Esophagus (tissue), 2 donors: ENCODE measurements around the gene LRRC71. TPM values are rescaled to one million over a fixed set of nuclear protein-coding genes. Genes with fewer than 3 reads are reported as not detected.
A peak's percentile ranks its signal among the peaks of the same experiment; 100 is the strongest.

Experiments
- H3K27ac ChIP-seq, 2 donors: one replicate each; pipeline ENCODE4 v1.5.1; 2013; ENCODE audit warnings: low read depth in 2 of 2, mild to moderate bottlenecking in 2 of 2, inconsistent platforms in 1 of 2, low read length in 1 of 2, moderate library complexity in 1 of 2
- H3K27me3 ChIP-seq, 2 donors: one replicate each; pipeline ENCODE4 v1.6.1; 2013; ENCODE audit warnings: low read length in 2 of 2, control low read depth in 1 of 2, mild to moderate bottlenecking in 1 of 2; ENCODE audit not compliant: insufficient read depth in 2 of 2, control insufficient read depth in 1 of 2
- H3K36me3 ChIP-seq, 2 donors: one replicate each; pipeline ENCODE4 v1.6.1; 2013; ENCODE audit warnings: low read length in 1 of 2; ENCODE audit not compliant: control insufficient read depth in 2 of 2, insufficient read depth in 2 of 2
- H3K4me1 ChIP-seq, 2 donors: one replicate each; pipeline ENCODE4 v1.6.1; 2013; ENCODE audit warnings: low read length in 1 of 2; ENCODE audit not compliant: control insufficient read depth in 2 of 2, insufficient read depth in 2 of 2
- H3K4me3 ChIP-seq, 2 donors: one replicate each; pipeline ENCODE4 v1.5.1; 2013; ENCODE audit warnings: low read length in 2 of 2, mild to moderate bottlenecking in 2 of 2, low read depth in 1 of 2, moderate library complexity in 1 of 2
- H3K9me3 ChIP-seq, 2 donors: one replicate each; pipeline ENCODE4 v1.6.1; 2013; ENCODE audit warnings: mild to moderate bottlenecking in 2 of 2, low read depth in 1 of 2, low read length in 1 of 2, moderate library complexity in 1 of 2; ENCODE audit not compliant: control insufficient read depth in 2 of 2, insufficient read depth in 1 of 2
- WGBS, 2 donors: extraction: QIAGEN DNeasy Blood & Tissue Kit; methylation state at CpG; one replicate each; pipeline ENCODE4 v1.1.7; 2013; 5-methylcytosine and 5-hydroxymethylcytosine counted together
- polyA plus RNA-seq, 2 donors: library from polyadenylated mRNA; stranded (reverse); fragments of 200-250 nt; gene quantifications; one replicate each; pipeline ENCODE4 v1.2.3, GENCODE V29; 2013
- donor health status: healthy with polysubstance abuse.
- donor health status: Bipolar disorder and iron deficiency.

LRRC71 gene
- polyA plus RNA-seq, 2 donors = 0.04 TPM; not detected in 1

DNA sequence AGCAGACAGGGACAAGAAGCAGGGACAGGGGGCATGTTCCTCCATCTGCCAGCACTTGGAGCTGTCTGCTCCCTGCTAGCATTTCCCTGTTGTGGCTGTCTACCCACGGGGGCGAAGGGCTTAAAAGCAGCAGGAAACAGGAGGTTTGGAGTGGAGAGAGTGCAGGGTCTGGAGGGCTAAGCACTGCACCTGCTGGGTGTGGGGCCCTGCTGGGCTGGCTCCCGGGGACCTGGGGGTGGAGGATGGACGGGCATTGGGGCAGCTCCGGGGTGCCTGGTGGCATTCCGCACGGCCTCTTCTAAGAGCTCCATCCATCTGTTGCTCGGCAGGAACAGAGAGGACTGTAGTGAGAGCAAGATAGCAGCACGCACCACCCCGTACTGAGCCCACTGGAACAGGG lies 21.2 kb downstream of the LRRC71 start:
- no peaks in the 10 kb centered on the region for H3K9me3 ChIP-seq
- WGBS, 2 donors = 92 to 93% methylated on average over 10 of the region's 10 CpGs
- no peak overlapping the region for H3K4me3 ChIP-seq
- H3K4me1 ChIP-seq = peaks cover 0 to 4% of the 10 kb centered on the region in 2 donors
- peaks cover 14 to 70% of the 10 kb centered on the region in 2 donors for H3K36me3 ChIP-seq
- H3K27ac ChIP-seq = no peak overlapping the region
- H3K27me3 ChIP-seq = no peaks in the 10 kb centered on the region

DNA sequence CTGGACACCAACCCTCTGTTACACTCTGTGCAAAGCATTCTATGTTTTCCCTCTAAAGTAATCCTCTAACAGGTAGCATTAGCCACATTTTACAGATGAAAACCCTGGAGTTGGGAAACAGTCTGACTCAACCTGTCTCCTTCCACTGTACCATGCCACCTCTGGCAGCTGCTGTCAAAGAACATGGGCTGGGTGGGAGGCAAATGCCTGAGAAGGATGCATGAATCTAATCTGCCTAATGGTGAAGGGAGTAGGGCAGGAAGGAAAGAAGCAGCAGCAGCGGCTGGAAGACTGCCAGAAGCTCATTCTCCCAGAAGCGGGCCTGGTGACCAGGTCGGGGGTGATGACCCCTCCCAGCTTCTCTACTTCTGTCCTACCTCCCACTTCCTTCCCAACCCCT lies 21.7 kb downstream of the LRRC71 start:
- Histone ChIP-seq H3K27me3 (no peaks in the 10 kb centered on the region), H3K9me3 (no peaks in the 10 kb centered on the region), H3K36me3 (peaks cover 14 to 67% of the 10 kb centered on the region in 2 donors), H3K4me1 (peaks cover 0 to 4% of the 10 kb centered on the region in 2 donors), H3K27ac (no peak overlapping the region), H3K4me3 (no peak overlapping the region)
- 81 to 83% methylated on average over 2 to 3 of the region's 3 CpGs for WGBS, 2 donors

DNA sequence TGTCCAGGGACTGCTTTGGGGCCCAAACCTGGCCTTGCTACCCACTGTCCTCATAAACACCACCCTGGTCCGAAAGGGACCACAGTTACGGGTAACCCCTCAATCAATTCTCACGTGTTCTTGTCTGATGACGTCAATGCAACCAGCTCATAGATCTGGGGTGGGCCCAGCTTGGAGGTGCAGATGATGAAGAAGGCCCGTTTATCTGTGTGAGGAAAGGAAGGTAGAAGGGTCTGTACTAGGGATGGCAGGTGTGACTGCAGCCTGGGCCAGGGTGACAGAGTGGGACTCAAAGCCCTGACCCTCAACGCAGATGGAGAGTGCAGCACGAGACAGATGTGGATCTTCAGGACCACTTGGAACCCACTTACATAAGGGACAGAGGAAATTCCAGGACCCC lies 22.1 kb downstream of the LRRC71 start:
- Histone ChIP-seq H3K36me3 (peaks cover 14 to 65% of the 10 kb centered on the region in 2 donors), H3K4me3 (no peak overlapping the region), H3K4me1 (peaks cover 0 to 4% of the 10 kb centered on the region in 2 donors), H3K27me3 (no peaks in the 10 kb centered on the region), H3K9me3 (no peaks in the 10 kb centered on the region), H3K27ac (no peak overlapping the region)
- WGBS, 2 donors = 89 to 92% methylated on average over 7 of the region's 7 CpGs

DNA sequence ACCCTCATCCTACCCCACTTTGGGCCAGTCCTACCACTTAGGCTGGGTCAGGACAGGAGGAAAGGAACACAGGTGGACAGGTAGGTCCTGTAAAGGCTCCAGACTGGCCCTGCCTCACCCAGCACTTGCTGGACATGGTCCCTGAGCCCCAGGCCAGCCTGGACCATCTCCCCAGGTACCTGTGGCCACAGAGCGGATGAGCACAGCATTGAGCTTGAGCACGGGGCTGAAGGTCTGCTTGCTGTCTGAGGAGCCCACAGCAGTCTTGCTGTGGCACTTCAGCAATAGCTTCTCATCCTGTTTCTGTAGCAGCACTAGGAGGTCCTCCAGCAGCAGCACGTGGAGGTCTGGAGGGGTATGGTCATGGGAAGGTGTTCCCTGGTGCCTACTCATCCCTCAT lies 23.3 kb downstream of the LRRC71 start:
- Histone ChIP-seq H3K27ac (no peak overlapping the region), H3K9me3 (no peaks in the 10 kb centered on the region), H3K4me3 (no peak overlapping the region), H3K27me3 (no peaks in the 10 kb centered on the region), H3K36me3 (peaks cover 17 to 63% of the 10 kb centered on the region in 2 donors), H3K4me1 (peaks cover 0 to 4% of the 10 kb centered on the region in 2 donors)
- WGBS, 2 donors = 94% methylated on average over 3 of the region's 3 CpGs

DNA sequence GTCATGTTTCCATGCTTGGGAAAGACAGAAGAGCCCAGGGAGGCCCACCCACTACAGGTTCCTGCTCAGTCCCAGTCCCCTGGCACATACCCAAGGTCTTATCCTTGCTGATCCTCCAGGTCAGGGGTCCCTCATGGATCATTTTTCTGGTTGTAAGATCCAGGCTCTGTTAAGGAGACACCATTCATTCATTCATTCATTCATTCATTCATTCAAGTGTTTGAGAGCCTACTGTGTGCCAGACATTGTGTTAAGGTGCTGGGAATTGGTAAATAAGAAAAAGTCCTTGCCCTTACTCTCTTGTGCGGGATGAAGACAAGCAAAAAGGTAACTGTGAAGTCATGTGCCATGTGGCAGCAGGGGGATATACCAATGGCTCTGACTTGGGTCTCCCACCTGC lies 23.8 kb downstream of the LRRC71 start:
- WGBS, 2 donors = 94 to 100% methylated on average over 1 of the region's 1 CpG
- no peak overlapping the region for H3K27ac ChIP-seq
- no peaks in the 10 kb centered on the region for H3K27me3 ChIP-seq
- peaks cover 17 to 62% of the 10 kb centered on the region in 2 donors for H3K36me3 ChIP-seq
- peaks cover 0 to 4% of the 10 kb centered on the region in 2 donors for H3K4me1 ChIP-seq
- no peaks in the 10 kb centered on the region for H3K9me3 ChIP-seq
- H3K4me3 ChIP-seq = no peak overlapping the region

DNA sequence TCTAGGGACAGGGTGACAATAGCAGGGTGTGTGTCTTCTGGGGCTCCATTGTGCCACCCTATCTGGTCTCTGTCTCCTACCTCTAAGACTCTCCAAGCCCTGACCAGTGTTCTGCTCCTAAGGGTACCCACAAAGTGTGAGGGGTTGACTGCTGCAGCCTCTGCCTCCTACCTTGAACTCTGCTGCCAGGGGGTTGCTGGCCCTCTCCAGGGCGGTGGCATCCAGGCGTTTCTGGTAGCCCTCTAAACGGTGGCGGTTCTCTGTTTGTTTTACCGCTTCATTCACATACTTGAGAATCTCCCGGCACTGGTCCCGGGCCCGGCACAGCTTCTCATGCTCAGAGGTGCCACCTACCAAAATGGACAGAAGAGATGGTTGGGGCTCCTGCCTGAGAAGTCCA lies 24.4 kb downstream of the LRRC71 start:
- Histone ChIP-seq H3K9me3 (no peaks in the 10 kb centered on the region), H3K36me3 (peaks cover 12 to 61% of the 10 kb centered on the region in 2 donors), H3K27me3 (no peaks in the 10 kb centered on the region), H3K4me3 (no peak overlapping the region), H3K27ac (no peak overlapping the region), H3K4me1 (peaks cover 0 to 4% of the 10 kb centered on the region in 2 donors)
- 92 to 96% methylated on average over 8 of the region's 8 CpGs for WGBS, 2 donors

DNA sequence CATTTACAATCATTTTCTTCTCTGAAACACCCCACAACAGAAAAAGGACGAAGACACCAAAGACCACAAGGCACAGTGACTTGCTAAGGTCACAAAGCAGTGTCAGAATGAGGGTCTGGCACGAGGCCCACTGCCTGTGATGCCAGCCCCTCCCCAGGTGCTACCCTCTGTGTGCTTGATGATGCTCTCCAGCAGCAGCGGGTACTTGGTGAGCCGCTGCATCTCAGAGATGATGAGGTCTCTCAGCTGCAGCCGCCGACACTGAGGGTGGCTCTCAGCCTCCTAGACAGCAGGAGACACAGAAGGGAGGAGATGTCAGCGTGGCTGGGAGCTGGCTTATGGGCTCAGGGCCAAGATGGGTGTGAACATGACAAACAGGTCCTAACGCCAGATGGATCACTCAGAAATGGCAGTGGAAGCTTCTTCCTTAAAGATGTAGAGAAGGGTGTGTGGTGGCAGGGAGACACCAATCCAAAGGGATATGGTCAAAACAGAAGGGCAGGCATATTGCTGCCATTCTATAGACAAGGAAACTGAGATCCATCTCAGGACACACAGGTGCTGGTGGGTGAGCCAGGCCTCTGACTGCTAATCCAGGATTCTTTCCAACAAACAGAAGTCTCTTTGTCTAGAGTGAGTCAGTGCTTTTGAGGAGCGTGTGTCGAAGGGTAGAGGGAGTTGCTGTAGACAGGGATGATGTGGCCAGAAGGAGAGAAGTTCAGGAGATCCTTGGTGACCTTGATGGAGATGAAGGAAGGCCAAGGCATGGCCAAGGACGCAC lies 25.6 kb downstream of the LRRC71 start:
- no peak overlapping the region for H3K4me3 ChIP-seq
- peak overlapping the region in 1 of 2 donors; percentile 15 for H3K27ac ChIP-seq
- 72 to 74% methylated on average over 11 of the region's 11 CpGs for WGBS, 2 donors

DNA sequence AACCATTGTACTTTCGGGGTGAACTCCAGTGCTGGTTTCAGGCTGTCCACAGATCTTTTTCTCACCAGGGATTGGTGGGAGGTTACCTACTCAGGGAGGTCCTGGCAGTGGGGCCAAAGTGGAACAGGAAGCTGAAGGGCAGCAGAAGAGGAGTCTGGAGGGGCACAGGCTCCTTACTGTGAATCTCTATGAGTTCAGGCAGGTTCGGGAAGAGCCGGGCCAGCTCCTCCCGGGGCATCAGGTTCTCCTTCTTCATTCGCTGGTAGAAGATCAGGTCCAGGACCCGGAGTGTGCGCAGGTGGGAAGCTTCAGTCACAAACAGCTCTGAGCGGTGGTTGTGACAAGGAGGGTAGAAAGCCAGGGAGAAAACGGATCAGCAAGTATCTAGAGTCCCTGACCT lies 26.7 kb downstream of the LRRC71 start:
- H3K36me3 ChIP-seq = peaks cover 11 to 51% of the 10 kb centered on the region in 2 donors
- WGBS, 2 donors = 92 to 93% methylated on average over 9 of the region's 9 CpGs
- peaks cover 0 to 4% of the 10 kb centered on the region in 2 donors for H3K4me1 ChIP-seq
- H3K4me3 ChIP-seq = no peak overlapping the region
- H3K27me3 ChIP-seq = no peaks in the 10 kb centered on the region
- no peaks in the 10 kb centered on the region for H3K9me3 ChIP-seq
- H3K27ac ChIP-seq = no peak overlapping the region

More for the DNA sequence above, 25.6 kb downstream of the LRRC71 start:
- Histone ChIP-seq H3K27me3 (no peaks in the 10 kb centered on the region), H3K4me1 (peaks cover 0 to 4% of the 10 kb centered on the region in 2 donors), H3K36me3 (peaks cover 11 to 54% of the 10 kb centered on the region in 2 donors), H3K9me3 (no peaks in the 10 kb centered on the region)

DNA sequence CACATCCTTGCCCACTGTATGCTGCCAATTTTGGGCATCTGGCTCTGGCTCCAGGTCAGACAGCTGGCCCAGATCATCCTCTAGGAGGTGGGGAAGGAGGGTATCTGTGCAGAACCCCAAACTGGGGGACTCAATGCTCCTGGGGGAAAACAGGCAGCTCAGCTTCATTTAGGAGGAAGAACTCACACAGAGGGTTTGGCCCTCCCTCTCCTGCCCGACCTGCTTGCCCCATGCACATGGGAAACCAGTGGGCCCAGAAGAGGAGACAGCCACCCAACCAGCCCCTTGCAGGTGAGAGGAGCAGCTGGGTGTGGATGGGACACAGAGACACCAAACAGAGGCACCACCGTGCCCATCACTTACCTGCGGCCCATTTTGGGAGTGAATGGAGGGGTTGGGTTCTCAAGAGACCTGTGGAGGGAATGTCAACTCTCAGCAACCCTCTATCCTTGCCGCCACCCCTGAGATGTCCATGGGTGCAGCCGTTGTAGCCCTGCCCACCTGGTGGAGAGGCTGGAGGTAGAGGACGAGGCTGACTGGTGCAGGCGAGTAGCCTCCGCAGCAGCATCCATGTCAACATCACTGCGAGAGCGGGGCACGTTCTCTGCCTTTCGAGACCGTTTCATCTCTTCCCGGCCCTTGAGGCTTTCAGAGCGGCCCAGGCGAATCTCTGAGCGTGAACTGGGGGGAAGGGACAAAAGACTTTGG lies 27.5 kb downstream of the LRRC71 start:
- Histone ChIP-seq H3K36me3 (peaks cover 11 to 56% of the 10 kb centered on the region in 2 donors), H3K4me1 (peaks cover 0 to 4% of the 10 kb centered on the region in 2 donors), H3K9me3 (no peaks in the 10 kb centered on the region), H3K4me3 (no peak overlapping the region), H3K27ac (no peak overlapping the region), H3K27me3 (no peaks in the 10 kb centered on the region)
- 95 to 96% methylated on average over 17 of the region's 17 CpGs for WGBS, 2 donors
